LoVo (cell line): ENCODE results near the gene NGLY1.
A peak's percentile ranks its signal among the peaks of the same experiment; 100 is the strongest.

Source experiments
- DNase-seq: peaks from one replicate; pipeline ENCODE4 v3.0.0-alpha.2; 2016; ENCODE audit warnings: low spot score

The NGLY1 gene, protein sequence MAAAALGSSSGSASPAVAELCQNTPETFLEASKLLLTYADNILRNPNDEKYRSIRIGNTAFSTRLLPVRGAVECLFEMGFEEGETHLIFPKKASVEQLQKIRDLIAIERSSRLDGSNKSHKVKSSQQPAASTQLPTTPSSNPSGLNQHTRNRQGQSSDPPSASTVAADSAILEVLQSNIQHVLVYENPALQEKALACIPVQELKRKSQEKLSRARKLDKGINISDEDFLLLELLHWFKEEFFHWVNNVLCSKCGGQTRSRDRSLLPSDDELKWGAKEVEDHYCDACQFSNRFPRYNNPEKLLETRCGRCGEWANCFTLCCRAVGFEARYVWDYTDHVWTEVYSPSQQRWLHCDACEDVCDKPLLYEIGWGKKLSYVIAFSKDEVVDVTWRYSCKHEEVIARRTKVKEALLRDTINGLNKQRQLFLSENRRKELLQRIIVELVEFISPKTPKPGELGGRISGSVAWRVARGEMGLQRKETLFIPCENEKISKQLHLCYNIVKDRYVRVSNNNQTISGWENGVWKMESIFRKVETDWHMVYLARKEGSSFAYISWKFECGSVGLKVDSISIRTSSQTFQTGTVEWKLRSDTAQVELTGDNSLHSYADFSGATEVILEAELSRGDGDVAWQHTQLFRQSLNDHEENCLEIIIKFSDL

GRCh38 chr3:25782938-25783660, at the start of gene NGLY1:
NGLY1 (minus strand) TSS chr3:25783443; CDS start chr3:25783390, 53 bp downstream.
- peak; percentile 87 for DNase-seq

- no peak for DNase-seq
Observed at GRCh38 chr3:25831578-25831977, 48.3 kb upstream of the NGLY1 start.

GRCh38 chr3:25830373-25831280, 47.4 kb upstream of the NGLY1 start:
- no peak for DNase-seq

DNA sequence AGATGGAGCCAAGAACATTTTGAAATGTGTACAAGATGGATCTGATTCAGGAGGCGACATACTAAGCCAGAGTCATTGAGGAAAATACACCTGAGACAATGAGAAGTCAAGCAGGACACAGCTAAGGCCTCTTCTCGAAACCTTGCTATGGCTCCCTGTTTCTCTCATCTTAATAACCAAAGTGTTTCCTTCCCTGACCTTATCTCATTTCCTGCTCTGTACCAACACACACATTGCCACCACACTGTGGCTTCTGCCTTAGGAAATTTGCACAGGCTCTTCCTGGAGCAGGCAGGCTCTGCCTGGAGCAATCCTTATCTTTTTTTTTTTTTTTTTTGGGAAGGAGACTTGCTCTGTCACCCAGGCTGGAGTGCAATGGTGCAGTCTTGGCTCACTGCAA, 43.3 kb upstream of the NGLY1 start:
- DNase-seq, result no peak

GRCh38 chr3:25823314-25823713, 40.1 kb upstream of the NGLY1 start:
- no peak for DNase-seq

DNA sequence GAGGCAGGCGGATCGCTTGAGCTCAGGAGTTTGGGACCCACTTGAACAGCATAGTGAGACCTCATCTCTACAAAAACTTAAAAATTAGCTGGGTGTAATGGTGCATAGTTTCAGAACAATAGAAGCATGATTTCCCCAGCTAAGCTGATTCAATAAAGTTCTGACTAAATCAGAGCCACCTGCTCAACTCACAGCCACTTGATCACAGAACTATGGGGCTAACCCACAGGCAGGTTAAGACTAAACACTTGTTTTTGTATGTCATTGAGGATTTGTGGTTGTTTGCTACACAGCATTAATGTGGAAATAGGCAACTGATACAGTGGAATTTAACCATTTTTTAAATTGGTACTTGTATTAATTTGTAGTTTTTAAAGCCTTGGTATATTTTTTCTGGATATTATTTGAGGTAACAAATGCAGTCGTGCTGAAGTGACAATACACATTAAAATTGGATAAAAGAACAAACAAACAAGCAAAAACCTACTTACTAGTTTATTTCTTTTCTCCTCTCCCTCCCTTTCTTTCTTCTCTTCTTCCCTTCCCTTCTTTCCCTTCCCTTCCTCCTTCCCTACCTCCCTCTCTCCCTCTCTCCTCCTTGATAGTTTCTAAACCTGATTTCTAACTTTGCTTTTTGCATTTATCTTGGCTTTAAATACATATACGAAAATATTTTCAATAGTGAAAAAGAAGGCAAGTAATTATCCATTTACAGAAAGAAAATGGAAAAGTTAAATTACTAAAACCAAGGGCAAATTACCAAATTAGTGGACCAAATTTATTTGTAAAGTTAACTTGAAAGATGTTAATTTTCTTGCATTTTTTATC, 38.7 kb upstream of the NGLY1 start:
- DNase-seq, result no peak

DNA sequence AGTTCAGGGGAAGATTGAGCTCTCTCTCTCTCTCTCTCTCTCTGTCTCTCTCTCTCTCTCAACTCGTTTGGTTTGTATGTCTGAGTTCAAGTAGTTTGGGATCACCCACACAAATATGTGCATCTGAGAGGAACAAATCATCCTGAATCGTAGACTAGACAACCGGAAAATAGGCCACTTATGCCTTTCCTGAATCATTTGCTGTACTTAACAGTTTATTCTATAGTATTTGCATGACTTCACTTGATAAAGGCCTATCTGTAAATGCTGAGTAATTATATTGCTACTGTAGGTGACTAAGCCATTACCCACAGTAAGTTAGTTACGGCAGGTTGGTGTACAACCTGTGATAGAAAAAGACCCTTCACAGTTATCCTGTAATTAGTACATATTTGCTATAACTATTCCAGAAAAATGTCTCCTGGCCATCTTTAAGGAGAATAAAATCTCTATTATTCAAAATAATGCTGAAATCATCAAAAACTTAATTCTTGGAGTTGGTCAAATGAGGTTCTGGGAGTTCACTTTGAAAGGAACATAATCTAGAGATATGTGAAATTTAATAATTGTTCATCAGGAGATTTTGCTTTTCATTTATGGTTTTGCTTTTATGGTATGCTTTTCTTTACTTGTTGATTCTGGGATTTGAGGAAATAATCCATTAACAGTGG, 37.7 kb upstream of the NGLY1 start:
- no peak for DNase-seq

- DNase-seq, result no peak
Observed at GRCh38 chr3:25820366-25820765, 37.1 kb upstream of the NGLY1 start.

DNA sequence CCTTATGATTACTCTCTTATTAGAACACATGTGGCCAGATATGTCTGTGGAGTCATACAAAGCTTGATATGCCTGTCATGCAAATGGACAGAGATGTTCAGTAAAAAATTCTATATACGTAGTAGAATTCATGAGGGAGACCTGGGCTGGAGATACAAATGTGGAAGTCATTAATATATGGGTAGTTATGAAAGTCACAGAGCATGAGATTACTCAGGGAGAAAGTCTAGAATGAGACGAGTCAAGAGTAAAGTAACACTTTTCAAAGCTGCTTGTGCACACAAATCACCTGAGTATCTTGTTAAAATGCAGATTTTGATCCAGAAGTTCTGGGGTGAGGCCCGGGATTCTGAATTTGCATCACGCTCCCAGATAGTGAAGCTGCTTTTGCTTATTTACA, 35.1 kb upstream of the NGLY1 start:
- no peak for DNase-seq

DNA sequence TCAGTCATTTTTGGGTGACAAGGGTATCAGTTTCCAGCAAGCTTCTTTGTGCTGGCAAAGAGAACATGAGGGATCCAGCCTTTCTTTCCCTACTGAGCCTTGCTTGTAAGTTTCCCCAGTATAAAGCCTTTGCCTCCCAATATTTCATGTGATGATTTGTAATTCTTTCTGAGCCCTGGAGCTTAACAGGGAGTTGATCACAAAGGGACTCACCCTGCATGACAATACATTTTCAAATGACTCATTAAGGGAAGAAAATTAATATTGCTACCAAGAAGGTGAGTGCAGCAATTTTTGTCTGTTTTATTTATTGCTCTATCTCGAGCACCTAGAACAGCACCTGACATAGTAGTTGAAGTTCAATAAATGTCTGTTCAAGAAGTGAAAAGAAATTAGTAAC, 34.4 kb upstream of the NGLY1 start:
- DNase-seq, result no peak

DNA sequence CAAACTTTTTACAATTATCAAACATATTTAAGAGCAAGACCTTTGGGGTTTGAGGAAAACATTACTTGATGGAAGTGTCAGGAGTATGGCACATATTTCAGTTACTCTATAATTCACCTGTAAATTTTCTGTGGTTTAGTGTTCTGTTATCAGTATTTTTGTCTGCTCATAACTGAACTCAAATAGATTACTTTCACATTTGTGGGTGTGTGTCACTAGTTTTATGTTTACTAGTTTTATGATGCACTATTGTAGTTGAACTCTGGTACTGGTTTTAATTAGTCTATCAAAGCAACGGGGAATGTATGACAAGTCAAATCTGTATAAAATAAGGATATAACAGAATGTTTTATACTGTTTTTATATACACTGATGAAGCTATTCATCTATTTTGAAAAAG, 33.9 kb upstream of the NGLY1 start:
- DNase-seq, result no peak

- no peak for DNase-seq
Observed at GRCh38 chr3:25812644-25813043, 29.4 kb upstream of the NGLY1 start.

DNA sequence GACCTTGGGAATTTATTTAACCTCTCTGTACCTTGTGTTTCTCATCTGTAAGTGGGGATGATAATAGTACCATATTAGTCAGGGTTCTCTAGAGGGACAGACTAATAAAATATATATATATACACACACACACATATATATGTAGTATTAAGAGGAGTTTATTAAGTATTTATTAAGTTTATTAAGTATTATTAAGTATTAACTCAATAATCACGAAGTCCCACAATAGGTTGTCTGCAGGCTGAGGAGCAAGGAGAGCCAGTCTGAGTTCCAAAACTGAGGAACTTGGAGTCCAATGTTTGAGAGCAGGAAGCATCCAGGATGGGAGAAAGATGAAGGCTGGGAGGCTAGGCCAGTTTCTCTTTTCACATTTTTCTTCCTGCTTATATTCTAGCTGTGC, 21.4 kb upstream of the NGLY1 start:
- DNase-seq, result no peak

DNA sequence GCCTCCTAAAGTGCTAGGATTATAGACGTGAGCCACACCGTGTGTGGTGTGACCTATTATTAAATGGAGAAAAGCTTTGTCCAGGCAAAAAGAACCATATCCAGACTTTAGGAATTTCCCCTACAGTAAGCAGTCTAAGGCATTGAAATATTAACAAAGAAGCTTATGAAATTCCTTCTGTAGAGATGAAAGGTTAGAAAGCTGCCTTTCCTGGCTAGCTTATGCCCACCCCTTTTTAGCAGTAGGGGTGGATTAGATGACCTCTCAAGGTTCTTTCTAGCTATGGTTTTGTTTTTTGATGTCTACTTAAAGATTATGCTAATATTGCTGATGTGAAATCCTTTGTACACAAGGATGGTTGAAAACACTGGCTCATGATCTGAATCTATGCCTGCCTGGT, 20.6 kb upstream of the NGLY1 start:
- no peak for DNase-seq

GRCh38 chr3:25801786-25802185, 18.5 kb upstream of the NGLY1 start:
- DNase-seq, result no peak

- peak; percentile 93 for DNase-seq
Observed at GRCh38 chr3:25789596-25790556, 6.6 kb upstream of the NGLY1 start, which contains the start of gene OXSM. OXSM (plus strand) TSS chr3:25790090; CDS start chr3:25791021, 931 bp downstream.

- no peak for DNase-seq
Observed at GRCh38 chr3:25789209-25789595, 6.0 kb upstream of the NGLY1 start.

DNA sequence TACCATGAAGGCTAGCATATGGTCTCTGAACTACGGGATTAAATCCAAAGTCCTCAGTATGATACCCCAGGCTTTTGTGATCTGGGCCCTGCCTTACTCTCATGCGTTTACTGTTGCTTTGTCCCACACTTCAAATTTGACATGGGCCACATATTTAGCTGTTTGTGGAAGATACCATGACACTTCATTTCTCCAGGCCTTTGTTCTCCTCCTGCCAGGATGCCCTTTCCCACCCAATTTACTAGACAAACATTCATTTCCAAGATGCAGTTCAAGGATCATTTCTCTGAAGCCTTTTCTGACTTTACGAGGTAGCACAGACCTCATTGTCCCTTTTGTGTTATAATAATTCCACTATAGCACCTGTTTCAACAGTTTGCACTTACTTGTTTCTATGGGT, 4.4 kb upstream of the NGLY1 start:
- DNase-seq, result no peak

DNA sequence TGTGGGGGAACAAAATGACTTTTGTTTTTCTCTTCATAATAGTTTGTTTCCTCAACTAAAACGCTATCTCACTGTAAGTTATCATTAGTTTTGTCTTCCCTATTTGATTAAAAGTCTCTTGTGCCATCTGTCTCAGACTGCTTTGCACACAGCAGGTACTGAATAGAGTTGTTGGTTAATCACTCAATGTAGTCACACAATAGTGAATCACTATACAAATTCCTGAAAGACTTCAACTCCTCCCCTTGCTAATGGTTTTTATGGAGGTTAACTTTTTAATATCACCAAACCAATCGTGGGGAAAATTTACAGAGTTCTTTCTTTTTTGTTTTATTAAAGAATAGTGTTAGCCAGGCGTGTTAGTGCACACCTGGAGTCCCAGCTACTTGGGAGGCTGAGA, 2.6 kb upstream of the NGLY1 start:
- no peak for DNase-seq
